Effector memory CD4-positive, alpha-beta T cell (primary cell): Measurements from ENCODE around the gene TNFRSF18.

Experiments
- DNase-seq, 3 donors: peaks; one replicate each; pipeline ENCODE4 v3.0.0-alpha.2; 2020
- H3K27ac ChIP-seq: 2 replicates; pipeline ENCODE4 v1.7.0; 2013; ENCODE audit warnings: mild to moderate bottlenecking, low read length, moderate library complexity; ENCODE audit not compliant: insufficient read depth, poor library complexity, severe bottlenecking
- H3K27me3 ChIP-seq: replicated peaks from 2 replicates; pipeline ENCODE4 v1.7.0; 2013; ENCODE audit warnings: mild to moderate bottlenecking, low read length; ENCODE audit not compliant: insufficient read depth, control insufficient read depth, poor library complexity, severe bottlenecking
- H3K36me3 ChIP-seq: 2 replicates; pipeline ENCODE4 v1.7.0; 2013; ENCODE audit warnings: mild to moderate bottlenecking, low read length, moderate library complexity; ENCODE audit not compliant: control insufficient read depth, insufficient read depth
- H3K4me1 ChIP-seq: 2 replicates; pipeline ENCODE4 v1.7.0; 2013; ENCODE audit warnings: low read length, mild to moderate bottlenecking; ENCODE audit not compliant: control insufficient read depth, insufficient read depth, poor library complexity, severe bottlenecking
- H3K4me3 ChIP-seq: 2 replicates; pipeline ENCODE4 v1.7.0; 2013; ENCODE audit warnings: low read length, low read depth, mild to moderate bottlenecking; ENCODE audit not compliant: insufficient read depth, poor library complexity, severe bottlenecking
- H3K9me3 ChIP-seq: 2 replicates; pipeline ENCODE4 v1.7.0; 2013; ENCODE audit warnings: mild to moderate bottlenecking, low read length, moderate library complexity; ENCODE audit not compliant: control insufficient read depth

Gene TNFRSF18

GRCh38 chr1:1240822-1241587 lies 34.6 kb upstream of the TNFRSF18 start:
- Histone ChIP-seq H3K9me3 (no peaks in the 10 kb centered on the region), H3K27ac (no peak overlapping the region), H3K36me3 (no peaks in the 10 kb centered on the region), H3K4me1 (peaks cover 2% of the 10 kb centered on the region), H3K27me3 (peaks cover 9% of the 10 kb centered on the region), H3K4me3 (no peak overlapping the region)
- DNase-seq, result no peak

- DNase-seq, result no peak
- Histone ChIP-seq H3K36me3 (peaks cover under 1% of the 10 kb centered on the region), H3K27me3 (peaks cover 3% of the 10 kb centered on the region), H3K27ac (no peak overlapping the region), H3K4me1 (no peaks in the 10 kb centered on the region), H3K9me3 (no peaks in the 10 kb centered on the region), H3K4me3 (no peak overlapping the region)
Observed at GRCh38 chr1:1240348-1240732, 33.9 kb upstream of the TNFRSF18 start.

GRCh38 chr1:1239614-1240347 lies 33.4 kb upstream of the TNFRSF18 start:
- no peaks in the 10 kb centered on the region for H3K9me3 ChIP-seq
- no peaks in the 10 kb centered on the region for H3K27me3 ChIP-seq
- DNase-seq, result no peak
- H3K27ac ChIP-seq, result no peak overlapping the region
- H3K4me3 ChIP-seq, result no peak overlapping the region
- H3K36me3 ChIP-seq, result peaks cover 6% of the 10 kb centered on the region
- H3K4me1 ChIP-seq, result no peaks in the 10 kb centered on the region

- no peak overlapping the region for H3K4me3 ChIP-seq
- no peak for DNase-seq
- H3K36me3 ChIP-seq, result peaks cover 6% of the 10 kb centered on the region
- no peaks in the 10 kb centered on the region for H3K9me3 ChIP-seq
- no peak overlapping the region for H3K27ac ChIP-seq
- H3K27me3 ChIP-seq, result no peaks in the 10 kb centered on the region
- H3K4me1 ChIP-seq, result peaks cover 1% of the 10 kb centered on the region
Observed at GRCh38 chr1:1239227-1239613, 32.8 kb upstream of the TNFRSF18 start.

- no peaks in the 10 kb centered on the region for H3K27me3 ChIP-seq
- no peak overlapping the region for H3K4me3 ChIP-seq
- no peak for DNase-seq
- H3K27ac ChIP-seq, result no peak overlapping the region
- H3K9me3 ChIP-seq, result no peaks in the 10 kb centered on the region
- peaks cover 4% of the 10 kb centered on the region for H3K4me1 ChIP-seq
- peaks cover 6% of the 10 kb centered on the region for H3K36me3 ChIP-seq
Observed at GRCh38 chr1:1238702-1239178, 32.3 kb upstream of the TNFRSF18 start.

- H3K4me3 ChIP-seq, result no peak overlapping the region
- DNase-seq, result no peak
Observed at GRCh38 chr1:1237874-1238701, 31.7 kb upstream of the TNFRSF18 start.

GRCh38 chr1:1236945-1237873 lies 30.8 kb upstream of the TNFRSF18 start:
- Histone ChIP-seq H3K27me3 (no peaks in the 10 kb centered on the region), H3K27ac (no peak overlapping the region), H3K36me3 (peaks cover 6% of the 10 kb centered on the region), H3K4me1 (peaks cover 13% of the 10 kb centered on the region), H3K4me3 (no peak overlapping the region), H3K9me3 (no peaks in the 10 kb centered on the region)
- DNase-seq, result no peak

More at GRCh38 chr1:1237874-1238701, 31.7 kb upstream of the TNFRSF18 start:
- no peaks in the 10 kb centered on the region for H3K27me3 ChIP-seq
- peaks cover 6% of the 10 kb centered on the region for H3K36me3 ChIP-seq
- H3K9me3 ChIP-seq, result no peaks in the 10 kb centered on the region
- no peak overlapping the region for H3K27ac ChIP-seq
- H3K4me1 ChIP-seq, result peaks cover 9% of the 10 kb centered on the region

GRCh38 chr1:1236176-1236763 lies 29.9 kb upstream of the TNFRSF18 start:
- Histone ChIP-seq H3K27me3 (no peaks in the 10 kb centered on the region), H3K27ac (no peak overlapping the region), H3K4me1 (peaks cover 13% of the 10 kb centered on the region), H3K36me3 (peaks cover 6% of the 10 kb centered on the region), H3K9me3 (no peaks in the 10 kb centered on the region), H3K4me3 (no peak overlapping the region)
- no peak for DNase-seq
